Panc1 (cell line): ENCODE data around the gene EPHB2.

Experiments used
- CTCF ChIP-seq: fragments of 450-650 bp; IDR thresholded peaks from 2 replicates; pipeline ENCODE4 v1.5.1; 2017; ENCODE audit warnings: mild to moderate bottlenecking
- POLR2AphosphoS5 ChIP-seq: IDR thresholded peaks from 2 replicates; pipeline ENCODE4 v1.6.1; 2012; ENCODE audit warnings: mild to moderate bottlenecking, low read depth, low read length, moderate library complexity
- REST ChIP-seq, 2 experiments: IDR thresholded peaks; 2 replicates each; pipeline ENCODE4 v1.6.1; 2011 to 2012; ENCODE audit warnings: low read depth in 2 of 2, control low read depth in 1 of 2, low read length in 1 of 2, mild to moderate bottlenecking in 1 of 2, moderate library complexity in 1 of 2; ENCODE audit not compliant: insufficient read depth in 1 of 2
- SIN3A ChIP-seq: IDR thresholded peaks from 2 replicates; pipeline ENCODE4 v1.6.1; 2012; ENCODE audit warnings: low read depth, mild to moderate bottlenecking, low read length, moderate library complexity, borderline replicate concordance; ENCODE audit not compliant: insufficient read depth

- TF ChIP-seq CTCF (no peak), REST (IDR thresholded peaks at IDR 0.05; ENCODE audit: insufficient read depth in 1 of 2, low read depth in 2 of 2, low read length in 1 of 2) (no peak), POLR2AphosphoS5 (no peak), SIN3A (no peak)
Measured at GRCh38 chr1:22722901-22723550, 12.4 kb downstream of the EPHB2 start.
